ENCODE measurements around the gene OVCA2.

The OVCA2 gene

GRCh38 chr17:2064980-2065785, 23.4 kb downstream of the OVCA2 start:
- Histone ChIP-seq H3K27me3 (replicated peaks) (no peaks in the 10 kb centered on the region), H3K4me3 (ENCODE audit: low read depth, low read length) (no peak overlapping the region), H3K36me3 (replicated peaks) (peaks cover 54% of the 10 kb centered on the region), H3K27ac (peak overlapping the region; percentile 89)
- in situ Hi-C loops (cut with HindIII; ENCODE audit: low pct_ligation_motif_present, low sequenced_read_pairs), result no loop called here
- TF ChIP-seq CTCF (IDR thresholded peaks at IDR 0.05; ENCODE audit: low read depth, low read length, missing control alignments), result peak; percentile 83
- DNase-seq, result peak; percentile 77

- Histone ChIP-seq H3K27me3 (replicated peaks) (no peaks in the 10 kb centered on the region), H3K4me3 (ENCODE audit: low read depth, low read length) (no peak overlapping the region), H3K36me3 (replicated peaks) (peaks cover 49% of the 10 kb centered on the region), H3K27ac (peak overlapping the region; percentile 89)
- no peak for TF ChIP-seq CTCF (IDR thresholded peaks at IDR 0.05; ENCODE audit: low read depth, low read length, missing control alignments)
- DNase-seq, result no peak
- in situ Hi-C loops (cut with HindIII; ENCODE audit: low pct_ligation_motif_present, low sequenced_read_pairs), result no loop called here
Measured at GRCh38 chr17:2065949-2066400, 24.2 kb downstream of the OVCA2 start.

GRCh38 chr17:2067048-2067561, 25.3 kb downstream of the OVCA2 start:
- H3K27ac ChIP-seq, result peak overlapping the region; percentile 89

GRCh38 chr17:2067608-2068024, 25.8 kb downstream of the OVCA2 start:
- Histone ChIP-seq H3K27me3 (replicated peaks) (no peaks in the 10 kb centered on the region), H3K27ac (peak overlapping the region; percentile 89), H3K36me3 (replicated peaks) (peaks cover 42% of the 10 kb centered on the region), H3K4me3 (ENCODE audit: low read depth, low read length) (no peak overlapping the region)
- in situ Hi-C loops (cut with HindIII; ENCODE audit: low pct_ligation_motif_present, low sequenced_read_pairs), result no loop called here
- TF ChIP-seq CTCF (IDR thresholded peaks at IDR 0.05; ENCODE audit: low read depth, low read length, missing control alignments), result no peak
- DNase-seq, result no peak

More at GRCh38 chr17:2067048-2067561, 25.3 kb downstream of the OVCA2 start:
- no peak overlapping the region for H3K4me3 ChIP-seq (ENCODE audit: low read depth, low read length)
- H3K36me3 ChIP-seq (replicated peaks), result peaks cover 42% of the 10 kb centered on the region
- in situ Hi-C loops (cut with HindIII; ENCODE audit: low pct_ligation_motif_present, low sequenced_read_pairs), result no loop called here
- no peaks in the 10 kb centered on the region for H3K27me3 ChIP-seq (replicated peaks)
- TF ChIP-seq CTCF (IDR thresholded peaks at IDR 0.05; ENCODE audit: low read depth, low read length, missing control alignments), result no peak
- DNase-seq, result no peak

GRCh38 chr17:2068031-2068518, 26.3 kb downstream of the OVCA2 start:
- Histone ChIP-seq H3K27me3 (replicated peaks) (no peaks in the 10 kb centered on the region), H3K27ac (peak overlapping the region; percentile 89), H3K36me3 (replicated peaks) (peaks cover 40% of the 10 kb centered on the region), H3K4me3 (ENCODE audit: low read depth, low read length) (no peak overlapping the region)
- TF ChIP-seq CTCF (IDR thresholded peaks at IDR 0.05; ENCODE audit: low read depth, low read length, missing control alignments), result peak; percentile 55
- peak; percentile 77 for DNase-seq
- in situ Hi-C loops (cut with HindIII; ENCODE audit: low pct_ligation_motif_present, low sequenced_read_pairs), result no loop called here

All from brain microvascular endothelial cell (primary cell).